HepG2 (cell line): ENCODE data around the gene KIAA0408. TPM values are rescaled to one million over a fixed set of nuclear protein-coding genes. Genes with fewer than 3 reads are reported as not detected.
A peak's percentile ranks its signal among the peaks of the same experiment; 100 is the strongest.

ENCODE experiments used
- ATAC-seq: fragments of 200-7000 bp; cut with Tn5 transposase; 3 replicates; pipeline ENCODE4 v1.9.1; 2020; ENCODE audit warnings: mild to moderate bottlenecking, moderate library complexity
- BruUV-seq: library from RNA; stranded (reverse); fragments of 400-500 nt; replicated peaks from 2 replicates; lab custom pipeline; 2021; lab: Mats Ljungman, UMichigan
- CTCF ChIA-PET: fragments of 300-600 bp; formaldehyde crosslinking; extraction: SDS; loops from one replicate; lab custom pipeline; 2021; ENCODE audit warnings: low total read pairs, inconsistent platforms, low intra/inter-chr PET ratio; lab: Yijun Ruan, JAX
- POLR2A ChIA-PET: fragments of 350-600 bp; sonication (Branson Sonifier 250); formaldehyde crosslinking; loops from one replicate; lab custom pipeline; 2020; ENCODE audit warnings: antibody characterized with exemption, inconsistent platforms; lab: Yijun Ruan, JAX
- DNase-seq: peaks from one replicate; pipeline ENCODE4 v3.0.0-alpha.2; 2015; ENCODE audit warnings: low spot score
- FAIRE-seq: peaks from 3 replicates; lab custom pipeline; 2011; peaks lifted over from hg19 to GRCh38; lab: Jason Lieb, UNC
- H2AFZ ChIP-seq: one replicate; pipeline ENCODE4 v1.6.1; 2011; ENCODE audit warnings: low read length, inconsistent platforms
- H3K27ac ChIP-seq: fragments of 300-600 bp; 3 replicates; pipeline ENCODE4 v1.8.0; 2011; ENCODE audit warnings: mixed run types, mild to moderate bottlenecking, mixed read lengths, low read length, inconsistent platforms; ENCODE audit not compliant: insufficient read depth; ENCODE audit errors: extremely low read length
- H3K27me3 ChIP-seq, 2 experiments: fragments of 200-600 bp in 1 of 2; 2 replicates in 1 of 2; 3 replicates in 1 of 2; pipeline versions ENCODE4 v1.6.0 to v1.8.0; 2011; ENCODE audit warnings: low read length in 2 of 2, mild to moderate bottlenecking in 2 of 2, moderate library complexity in 2 of 2, inconsistent platforms in 1 of 2; ENCODE audit not compliant: insufficient read depth in 2 of 2, control insufficient read depth in 1 of 2
- H3K36me3 ChIP-seq, 2 experiments: fragments of 200-600 bp in 1 of 2; replicated peaks in 1 of 2; 2 replicates in 1 of 2; 3 replicates in 1 of 2; pipeline versions ENCODE4 v1.5.1 to v1.8.0; 2011; ENCODE audit warnings: low read length in 2 of 2, inconsistent platforms in 1 of 2; ENCODE audit not compliant: insufficient read depth in 2 of 2, control insufficient read depth in 1 of 2
- H3K4me1 ChIP-seq: 2 replicates; pipeline ENCODE4 v1.5.1; 2012; ENCODE audit warnings: low read length, inconsistent platforms; ENCODE audit not compliant: insufficient read depth
- H3K4me2 ChIP-seq: 2 replicates; pipeline ENCODE4 v1.6.0; 2011; ENCODE audit warnings: low read depth, low read length, inconsistent platforms
- H3K4me3 ChIP-seq, 3 experiments: fragments of 200-600 bp in 1 of 3; sonication (generic), shearing (Covaris generic) in 1 of 3; replicated peaks in 1 of 3; 2 replicates each; pipeline ENCODE4 v1.5.1; 2011 to 2016; ENCODE audit warnings: low read length in 3 of 3, inconsistent platforms in 2 of 3, low read depth in 2 of 3, mild to moderate bottlenecking in 2 of 3, control low read depth in 1 of 3, mixed read lengths in 1 of 3; ENCODE audit not compliant: insufficient read depth in 1 of 3
- H3K79me2 ChIP-seq: one replicate; pipeline ENCODE4 v1.6.1; 2011; ENCODE audit warnings: low read length, inconsistent platforms; ENCODE audit not compliant: insufficient read depth
- H3K9ac ChIP-seq: 2 replicates; pipeline ENCODE4 v1.6.0; 2011; ENCODE audit warnings: mild to moderate bottlenecking, low read depth, low read length, inconsistent platforms; ENCODE audit not compliant: insufficient read depth
- H3K9me3 ChIP-seq: 2 replicates; pipeline ENCODE4 v1.5.1; 2012; ENCODE audit warnings: mild to moderate bottlenecking, low read length
- H4K20me1 ChIP-seq: 2 replicates; pipeline ENCODE4 v1.6.0; 2011; ENCODE audit warnings: inconsistent platforms, mild to moderate bottlenecking, low read length, moderate library complexity; ENCODE audit not compliant: insufficient read depth
- IKZF1 ChIP-seq: fragments of 450-650 bp; IDR thresholded peaks from 2 replicates; pipeline ENCODE4 v1.7.1; 2016
- KAT7 ChIP-seq: IDR thresholded peaks from 2 replicates; pipeline ENCODE4 v1.6.1; 2018; ENCODE audit warnings: borderline replicate concordance, missing compliant biosample characterization
- MIER3 ChIP-seq: IDR thresholded peaks from 2 replicates; pipeline ENCODE4 v1.6.1; 2016; ENCODE audit warnings: missing compliant biosample characterization, borderline replicate concordance
- PRPF4 ChIP-seq: fragments of 200-400 bp; formaldehyde crosslinking; IDR thresholded peaks from 2 replicates; pipeline ENCODE4 v1.6.1; 2016; ENCODE audit warnings: low read length, low read depth; ENCODE audit not compliant: poor library complexity, severe bottlenecking
- ZBTB8A ChIP-seq: sonication (generic); formaldehyde crosslinking; IDR thresholded peaks from 2 replicates; pipeline ENCODE4 v1.4.0; 2020; ENCODE audit warnings: mild to moderate bottlenecking, low read depth, missing genetic modification reagents, borderline replicate concordance
- ZNF234 ChIP-seq: sonication (generic); formaldehyde crosslinking; conservative IDR thresholded peaks from 2 replicates; pipeline ENCODE4 v1.5.1; 2020; ENCODE audit warnings: mild to moderate bottlenecking, missing genetic modification reagents
- WGBS: methylation state at CpG from one replicate; pipeline ENCODE4 v1.1.6; 2017; ENCODE audit warnings: low lambda C conversion rate; 5-methylcytosine and 5-hydroxymethylcytosine counted together
- in situ Hi-C: cut with HindIII; loops from 2 replicates; pipeline ENCODE4 v1.10.0; 2017; ENCODE audit warnings: low pct_unique_long_range_greater_than_20kb; ENCODE audit not compliant: extremely low pct_ligation_motif_present
- intact Hi-C: fragments of 100-400 bp; cut with micrococcal nuclease; formaldehyde crosslinking; loops from one replicate; pipeline ENCODE4 v1.10.0; 2022; ENCODE audit not compliant: unreplicated experiment
- polyA plus RNA-seq, 8 experiments: library from polyadenylated mRNA; depleted of rRNA in 3 of 8; stranded (reverse) in 7 of 8; unstranded in 1 of 8; fragments of >200 nt; fragmentation: Illumina TruSeq in 4 of 8; extraction: Trizol in 4 of 8; gene quantifications; 2 replicates each; pipeline versions ENCODE4 v1.2.1 to v1.2.3, GENCODE V29; 2011 to 2016; ENCODE audit warnings: low read depth in 4 of 8, missing spikeins in 1 of 8, mixed read lengths in 1 of 8; ENCODE audit not compliant: insufficient read depth in 1 of 8
- total RNA-seq, 5 experiments: library from RNA; depleted of rRNA; stranded (reverse); fragments of >200 nt; fragmentation: Illumina TruSeq; extraction: Trizol; gene quantifications; 2 replicates each; pipeline ENCODE4 v1.2.3, GENCODE V29; 2016; ENCODE audit warnings: low read depth in 1 of 5
- TF ChIP-seq, protein P1 (sequence below): sonication (generic); formaldehyde crosslinking; IDR thresholded peaks from 2 replicates; pipeline ENCODE4 v1.8.0; 2022; ENCODE audit warnings: mild to moderate bottlenecking, missing genetic modification reagents; ENCODE audit not compliant: insufficient replicate concordance
- TF ChIP-seq, protein P2 (sequence below): sonication (generic); formaldehyde crosslinking; IDR thresholded peaks from one replicate; pipeline ENCODE4 v1.5.1; 2020; ENCODE audit warnings: mild to moderate bottlenecking, missing genetic modification reagents; ENCODE audit errors: not compliant biosample characterization
- TF ChIP-seq, protein P3 (sequence below): IDR thresholded peaks from 2 replicates; pipeline ENCODE4 v1.6.1; 2016; ENCODE audit warnings: control low read depth
- TF ChIP-seq, protein P4 (sequence below): sonication (generic); formaldehyde crosslinking; conservative IDR thresholded peaks from 2 replicates; pipeline ENCODE4 v1.5.0; 2020; ENCODE audit warnings: missing genetic modification reagents

The KIAA0408 gene
- total and polyA plus RNA-seq, 2 of the 13 experiments (the other 11 are each of a cell fraction or from before 2014, with no cell fraction given) = not detected

GRCh38 chr6:127464881-127465459 lies 5.8 kb upstream of the KIAA0408 start:
- no peak overlapping the region for H3K27ac ChIP-seq
- no TSS peak for BruUV-seq
- H3K79me2 ChIP-seq = no peaks in the 10 kb centered on the region
- no peak overlapping the region for H3K9ac ChIP-seq
- DNase-seq (peak; percentile 54), ATAC-seq (peak; percentile 99), FAIRE-seq (peak; percentile 79)
- in situ Hi-C loops = loop anchor here (5.0 kb wide), 1 partner anchor 77 kb away; no protein-coding TSS in a partner anchor
- no peak overlapping the region for H3K4me3 ChIP-seq
- H3K27me3 ChIP-seq = no peaks in the 10 kb centered on the region; a peak in 1 of 5 replicates
- ChIA-PET POLR2A (no interaction called here), CTCF (interaction anchor here (0.8 to 4.8 kb wide), 6 partner anchors 52 to 225 kb away, joined by 3 to 24 read pairs (median 7); no protein-coding TSS in a partner anchor)
- no peaks in the 10 kb centered on the region for H3K36me3 ChIP-seq
- H3K9me3 ChIP-seq = no peaks in the 10 kb centered on the region
- H3K4me2 ChIP-seq = no peak overlapping the region
- WGBS = 28% methylated on average over 3 of the region's 3 CpGs
- no peaks in the 10 kb centered on the region for H3K4me1 ChIP-seq
- intact Hi-C loops = loop anchor here (1.0 to 10.0 kb wide), 5 partner anchors 74 to 1270 kb away; no protein-coding TSS in a partner anchor
- no peaks in the 10 kb centered on the region for H4K20me1 ChIP-seq
- H2AFZ ChIP-seq = no peak overlapping the region
- TF ChIP-seq IKZF1 (no peak), ZNF234 (no peak), KAT7 (CRISPR knock-in tag) (no peak), PRPF4 (no peak), MIER3 (CRISPR knock-in tag) (no peak), ZBTB8A (CRISPR knock-in tag) (no peak)
- TF ChIP-seq, protein P1, sequence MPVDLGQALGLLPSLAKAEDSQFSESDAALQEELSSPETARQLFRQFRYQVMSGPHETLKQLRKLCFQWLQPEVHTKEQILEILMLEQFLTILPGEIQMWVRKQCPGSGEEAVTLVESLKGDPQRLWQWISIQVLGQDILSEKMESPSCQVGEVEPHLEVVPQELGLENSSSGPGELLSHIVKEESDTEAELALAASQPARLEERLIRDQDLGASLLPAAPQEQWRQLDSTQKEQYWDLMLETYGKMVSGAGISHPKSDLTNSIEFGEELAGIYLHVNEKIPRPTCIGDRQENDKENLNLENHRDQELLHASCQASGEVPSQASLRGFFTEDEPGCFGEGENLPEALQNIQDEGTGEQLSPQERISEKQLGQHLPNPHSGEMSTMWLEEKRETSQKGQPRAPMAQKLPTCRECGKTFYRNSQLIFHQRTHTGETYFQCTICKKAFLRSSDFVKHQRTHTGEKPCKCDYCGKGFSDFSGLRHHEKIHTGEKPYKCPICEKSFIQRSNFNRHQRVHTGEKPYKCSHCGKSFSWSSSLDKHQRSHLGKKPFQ = no peak
- TF ChIP-seq, protein P2, sequence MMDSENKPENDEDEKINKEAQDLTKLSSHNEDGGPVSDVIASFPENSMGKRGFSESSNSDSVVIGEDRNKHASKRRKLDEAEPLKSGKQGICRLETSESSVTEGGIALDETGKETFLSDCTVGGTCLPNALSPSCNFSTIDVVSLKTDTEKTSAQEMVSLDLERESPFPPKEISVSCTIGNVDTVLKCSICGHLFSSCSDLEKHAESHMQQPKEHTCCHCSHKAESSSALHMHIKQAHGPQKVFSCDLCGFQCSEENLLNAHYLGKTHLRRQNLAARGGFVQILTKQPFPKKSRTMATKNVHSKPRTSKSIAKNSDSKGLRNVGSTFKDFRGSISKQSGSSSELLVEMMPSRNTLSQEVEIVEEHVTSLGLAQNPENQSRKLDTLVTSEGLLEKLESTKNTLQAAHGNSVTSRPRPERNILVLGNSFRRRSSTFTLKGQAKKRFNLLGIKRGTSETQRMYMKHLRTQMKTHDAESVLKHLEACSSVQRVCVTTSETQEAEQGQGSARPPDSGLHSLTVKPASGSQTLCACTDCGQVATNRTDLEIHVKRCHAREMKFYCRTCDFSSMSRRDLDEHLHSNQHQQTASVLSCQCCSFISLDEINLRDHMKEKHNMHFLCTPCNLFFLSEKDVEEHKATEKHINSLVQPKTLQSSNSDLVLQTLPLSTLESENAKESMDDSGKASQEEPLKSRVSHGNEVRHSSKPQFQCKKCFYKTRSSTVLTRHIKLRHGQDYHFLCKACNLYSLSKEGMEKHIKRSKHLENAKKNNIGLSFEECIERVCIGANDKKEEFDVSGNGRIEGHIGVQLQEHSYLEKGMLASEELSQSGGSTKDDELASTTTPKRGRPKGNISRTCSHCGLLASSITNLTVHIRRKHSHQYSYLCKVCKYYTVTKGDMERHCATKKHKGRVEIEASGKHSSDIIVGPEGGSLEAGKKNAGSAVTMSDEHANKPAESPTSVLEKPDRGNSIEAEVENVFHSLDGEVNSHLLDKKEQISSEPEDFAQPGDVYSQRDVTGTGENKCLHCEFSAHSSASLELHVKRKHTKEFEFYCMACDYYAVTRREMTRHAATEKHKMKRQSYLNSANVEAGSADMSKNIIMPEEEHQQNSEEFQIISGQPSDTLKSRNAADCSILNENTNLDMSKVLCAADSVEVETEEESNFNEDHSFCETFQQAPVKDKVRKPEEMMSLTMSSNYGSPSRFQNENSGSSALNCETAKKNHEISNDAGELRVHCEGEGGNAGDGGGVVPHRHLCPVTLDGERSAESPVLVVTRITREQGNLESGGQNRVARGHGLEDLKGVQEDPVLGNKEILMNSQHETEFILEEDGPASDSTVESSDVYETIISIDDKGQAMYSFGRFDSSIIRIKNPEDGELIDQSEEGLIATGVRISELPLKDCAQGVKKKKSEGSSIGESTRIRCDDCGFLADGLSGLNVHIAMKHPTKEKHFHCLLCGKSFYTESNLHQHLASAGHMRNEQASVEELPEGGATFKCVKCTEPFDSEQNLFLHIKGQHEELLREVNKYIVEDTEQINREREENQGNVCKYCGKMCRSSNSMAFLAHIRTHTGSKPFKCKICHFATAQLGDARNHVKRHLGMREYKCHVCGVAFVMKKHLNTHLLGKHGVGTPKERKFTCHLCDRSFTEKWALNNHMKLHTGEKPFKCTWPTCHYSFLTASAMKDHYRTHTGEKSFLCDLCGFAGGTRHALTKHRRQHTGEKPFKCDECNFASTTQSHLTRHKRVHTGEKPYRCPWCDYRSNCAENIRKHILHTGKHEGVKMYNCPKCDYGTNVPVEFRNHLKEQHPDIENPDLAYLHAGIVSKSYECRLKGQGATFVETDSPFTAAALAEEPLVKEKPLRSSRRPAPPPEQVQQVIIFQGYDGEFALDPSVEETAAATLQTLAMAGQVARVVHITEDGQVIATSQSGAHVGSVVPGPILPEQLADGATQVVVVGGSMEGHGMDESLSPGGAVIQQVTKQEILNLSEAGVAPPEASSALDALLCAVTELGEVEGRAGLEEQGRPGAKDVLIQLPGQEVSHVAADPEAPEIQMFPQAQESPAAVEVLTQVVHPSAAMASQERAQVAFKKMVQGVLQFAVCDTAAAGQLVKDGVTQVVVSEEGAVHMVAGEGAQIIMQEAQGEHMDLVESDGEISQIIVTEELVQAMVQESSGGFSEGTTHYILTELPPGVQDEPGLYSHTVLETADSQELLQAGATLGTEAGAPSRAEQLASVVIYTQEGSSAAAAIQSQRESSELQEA = no peak
- TF ChIP-seq, protein P3, sequence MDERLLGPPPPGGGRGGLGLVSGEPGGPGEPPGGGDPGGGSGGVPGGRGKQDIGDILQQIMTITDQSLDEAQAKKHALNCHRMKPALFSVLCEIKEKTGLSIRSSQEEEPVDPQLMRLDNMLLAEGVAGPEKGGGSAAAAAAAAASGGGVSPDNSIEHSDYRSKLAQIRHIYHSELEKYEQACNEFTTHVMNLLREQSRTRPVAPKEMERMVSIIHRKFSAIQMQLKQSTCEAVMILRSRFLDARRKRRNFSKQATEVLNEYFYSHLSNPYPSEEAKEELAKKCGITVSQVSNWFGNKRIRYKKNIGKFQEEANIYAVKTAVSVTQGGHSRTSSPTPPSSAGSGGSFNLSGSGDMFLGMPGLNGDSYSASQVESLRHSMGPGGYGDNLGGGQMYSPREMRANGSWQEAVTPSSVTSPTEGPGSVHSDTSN (CRISPR knock-in tag) = no peak
- TF ChIP-seq, protein P4, sequence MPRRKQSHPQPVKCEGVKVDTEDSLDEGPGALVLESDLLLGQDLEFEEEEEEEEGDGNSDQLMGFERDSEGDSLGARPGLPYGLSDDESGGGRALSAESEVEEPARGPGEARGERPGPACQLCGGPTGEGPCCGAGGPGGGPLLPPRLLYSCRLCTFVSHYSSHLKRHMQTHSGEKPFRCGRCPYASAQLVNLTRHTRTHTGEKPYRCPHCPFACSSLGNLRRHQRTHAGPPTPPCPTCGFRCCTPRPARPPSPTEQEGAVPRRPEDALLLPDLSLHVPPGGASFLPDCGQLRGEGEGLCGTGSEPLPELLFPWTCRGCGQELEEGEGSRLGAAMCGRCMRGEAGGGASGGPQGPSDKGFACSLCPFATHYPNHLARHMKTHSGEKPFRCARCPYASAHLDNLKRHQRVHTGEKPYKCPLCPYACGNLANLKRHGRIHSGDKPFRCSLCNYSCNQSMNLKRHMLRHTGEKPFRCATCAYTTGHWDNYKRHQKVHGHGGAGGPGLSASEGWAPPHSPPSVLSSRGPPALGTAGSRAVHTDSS (CRISPR knock-in tag) = no peak
